ENCODE results near the gene CDH16. TPM values are rescaled to one million over a fixed set of nuclear protein-coding genes. Genes with fewer than 3 reads are reported as not detected.

The CDH16 gene
- total RNA-seq, 1 experiment from 2014 or later, result not detected

GRCh38 chr16:66895689-66895979 is 23.1 kb downstream of the CDH16 start:
- no peak for DNase-seq (ENCODE audit: unreplicated experiment)
- H3K9me3 Mint-ChIP-seq (ENCODE audit: unreplicated experiment), result no peaks in the 10 kb centered on the region
- ChIA-PET CTCF (interaction anchor here (0.6 to 7.1 kb wide), 35 partner anchors 9 to 350 kb away, joined by 3 to 66 read pairs (median 5); partner anchors contain the start of genes CA7, CDH16, CIAO2B and FBXL8), POLR2A (interaction anchor here (0.6 to 6.6 kb wide), 15 partner anchors 14 to 260 kb away, joined by 3 to 48 read pairs (median 5); partner anchors contain the start of genes CIAO2B and PDP2)
- intact Hi-C loops (cut with micrococcal nuclease), result loop anchor here (1.0 to 5.0 kb wide), 5 partner anchors 33 to 287 kb away; partner anchors contain the start of genes CES2 and MATCAP1
- no peak overlapping the region for H3K4me3 Mint-ChIP-seq (ENCODE audit: unreplicated experiment)
- no peak for TF ChIP-seq CTCF (IDR thresholded peaks at IDR 0.05; ENCODE audit: unreplicated experiment)
- H3K4me1 Mint-ChIP-seq (ENCODE audit: insufficient read depth, unreplicated experiment), result peaks cover 30% of the 10 kb centered on the region
- H3K27ac Mint-ChIP-seq (ENCODE audit: low read depth, unreplicated experiment), result peak overlapping the region; percentile 92
- peaks cover 6% of the 10 kb centered on the region for H3K36me3 Mint-ChIP-seq (ENCODE audit: insufficient read depth, unreplicated experiment)
- H3K27me3 Mint-ChIP-seq (ENCODE audit: insufficient read depth, unreplicated experiment), result no peaks in the 10 kb centered on the region
- no TSS peak for BruUV-seq (replicated peaks)

GRCh38 chr16:66894948-66895688 is 23.6 kb downstream of the CDH16 start:
- Mint-ChIP-seq H3K27me3 (ENCODE audit: insufficient read depth, unreplicated experiment) (no peaks in the 10 kb centered on the region), H3K27ac (ENCODE audit: low read depth, unreplicated experiment) (peak overlapping the region; percentile 92), H3K36me3 (ENCODE audit: insufficient read depth, unreplicated experiment) (peaks cover 6% of the 10 kb centered on the region), H3K4me3 (ENCODE audit: unreplicated experiment) (no peak overlapping the region), H3K4me1 (ENCODE audit: insufficient read depth, unreplicated experiment) (peaks cover 29% of the 10 kb centered on the region), H3K9me3 (ENCODE audit: unreplicated experiment) (no peaks in the 10 kb centered on the region)
- peak; percentile 79 for TF ChIP-seq CTCF (IDR thresholded peaks at IDR 0.05; ENCODE audit: unreplicated experiment)
- intact Hi-C loops (cut with micrococcal nuclease), result loop anchor here (1.0 to 5.0 kb wide), 5 partner anchors 33 to 287 kb away; partner anchors contain the start of genes CES2 and MATCAP1
- peak; percentile 80 for DNase-seq (ENCODE audit: unreplicated experiment)
- BruUV-seq (replicated peaks), result no TSS peak
- POLR2A ChIA-PET, result interaction anchor here (0.6 to 6.6 kb wide), 15 partner anchors 14 to 260 kb away, joined by 3 to 48 read pairs (median 5); partner anchors contain the start of genes CIAO2B and PDP2
- CTCF ChIA-PET, result interaction anchor here (0.6 to 7.1 kb wide), 41 partner anchors 9 to 365 kb away, joined by 3 to 66 read pairs (median 4); partner anchors contain the start of genes CA7, CDH16, CIAO2B and FBXL8

- POLR2A ChIA-PET, result interaction anchor here (0.6 to 4.7 kb wide), 6 partner anchors 13 to 799 kb away, joined by 3 to 16 read pairs (median 12); partner anchors contain the start of gene PDP2
- no peak overlapping the region for H3K4me3 Mint-ChIP-seq (ENCODE audit: unreplicated experiment)
- CTCF ChIA-PET, result interaction anchor here (0.6 to 7.1 kb wide), 20 partner anchors 8 to 206 kb away, joined by 3 to 66 read pairs (median 6); partner anchors contain the start of genes CDH16, CIAO2B, PDP2 and RRAD
- DNase-seq (ENCODE audit: unreplicated experiment), result no peak
- H3K9me3 Mint-ChIP-seq (ENCODE audit: unreplicated experiment), result no peaks in the 10 kb centered on the region
- intact Hi-C loops (cut with micrococcal nuclease), result loop anchor here (2.0 kb wide), 1 partner anchor 61 kb away; no protein-coding TSS in a partner anchor
- H3K27me3 Mint-ChIP-seq (ENCODE audit: insufficient read depth, unreplicated experiment), result no peaks in the 10 kb centered on the region
- no peak overlapping the region for H3K27ac Mint-ChIP-seq (ENCODE audit: low read depth, unreplicated experiment)
- H3K36me3 Mint-ChIP-seq (ENCODE audit: insufficient read depth, unreplicated experiment), result peaks cover 14% of the 10 kb centered on the region
- H3K4me1 Mint-ChIP-seq (ENCODE audit: insufficient read depth, unreplicated experiment), result peaks cover 22% of the 10 kb centered on the region
- TF ChIP-seq CTCF (IDR thresholded peaks at IDR 0.05; ENCODE audit: unreplicated experiment), result no peak
- no TSS peak for BruUV-seq (replicated peaks)
Observed at GRCh38 chr16:66894055-66894454, 24.6 kb downstream of the CDH16 start.

- ChIA-PET CTCF (interaction anchor here (0.6 to 7.1 kb wide), 13 partner anchors 10 to 775 kb away, joined by 3 to 66 read pairs (median 4); partner anchors contain the start of genes CIAO2B and RRAD), POLR2A (interaction anchor here (5.2 kb wide), 1 partner anchor 10 kb away, joined by 25 read pairs; the partner anchor contains the start of gene PDP2)
- Mint-ChIP-seq H3K9me3 (ENCODE audit: unreplicated experiment) (no peaks in the 10 kb centered on the region), H3K36me3 (ENCODE audit: insufficient read depth, unreplicated experiment) (peaks cover 35% of the 10 kb centered on the region), H3K4me1 (ENCODE audit: insufficient read depth, unreplicated experiment) (peaks cover 15% of the 10 kb centered on the region), H3K4me3 (ENCODE audit: unreplicated experiment) (no peak overlapping the region), H3K27me3 (ENCODE audit: insufficient read depth, unreplicated experiment) (no peaks in the 10 kb centered on the region), H3K27ac (ENCODE audit: low read depth, unreplicated experiment) (no peak overlapping the region)
- DNase-seq (ENCODE audit: unreplicated experiment), result no peak
- TF ChIP-seq CTCF (IDR thresholded peaks at IDR 0.05; ENCODE audit: unreplicated experiment), result no peak
- no TSS peak for BruUV-seq (replicated peaks)
- intact Hi-C loops (cut with micrococcal nuclease), result no loop called here
Observed at GRCh38 chr16:66891797-66892196, 26.9 kb downstream of the CDH16 start.

All from MCF 10A (cell line).